Measurements from ENCODE around the gene USF3. TPM values are rescaled to one million over a fixed set of nuclear protein-coding genes. Genes with fewer than 3 reads are reported as not detected.

Gene USF3
- total RNA-seq, 1 donor from 2014 or later, result 15.3 TPM

DNA sequence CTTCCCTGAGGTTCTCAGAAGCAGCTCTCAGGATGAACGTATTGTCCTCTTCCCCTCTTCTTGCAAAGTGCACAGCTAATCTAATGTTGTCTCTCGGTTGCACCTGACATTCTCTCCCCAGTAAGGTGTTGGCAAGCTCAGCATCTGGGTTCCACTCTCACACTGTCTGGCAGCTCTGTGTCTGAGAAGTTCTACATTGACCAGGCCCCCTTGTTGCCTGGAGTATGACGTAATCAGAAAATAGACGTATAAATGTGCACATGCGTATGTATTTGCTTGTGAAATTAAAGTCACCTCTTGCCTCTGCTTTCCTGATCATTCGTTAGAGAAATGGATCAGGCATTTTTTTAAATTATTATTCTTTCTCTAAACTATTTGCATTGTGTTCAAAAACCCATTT is 67.7 kb downstream of the USF3 start:
- Histone ChIP-seq H3K4me2 (no peak overlapping the region), H3K27ac (no peak overlapping the region), H2AFZ (replicated peaks) (no peak overlapping the region), H3K27me3 (peaks cover 20% of the 10 kb centered on the region), H3K9me3 (ENCODE audit: low read depth) (no peaks in the 10 kb centered on the region), H3K4me3 (no peak overlapping the region), H3F3A (ENCODE audit: low read depth) (no peaks in the 10 kb centered on the region), H4K20me1 (ENCODE audit: low read depth) (no peaks in the 10 kb centered on the region), H3K79me2 (ENCODE audit: low read depth) (no peaks in the 10 kb centered on the region), H3K36me3 (no peaks in the 10 kb centered on the region), H3K9ac (no peak overlapping the region), H3K4me1 (no peaks in the 10 kb centered on the region)
- TF ChIP-seq EZH2 (IDR thresholded peaks at IDR 0.05) (no peak), EZH2phosphoT487 (IDR thresholded peaks at IDR 0.05) (no peak)
- TF ChIP-seq, protein P1, sequence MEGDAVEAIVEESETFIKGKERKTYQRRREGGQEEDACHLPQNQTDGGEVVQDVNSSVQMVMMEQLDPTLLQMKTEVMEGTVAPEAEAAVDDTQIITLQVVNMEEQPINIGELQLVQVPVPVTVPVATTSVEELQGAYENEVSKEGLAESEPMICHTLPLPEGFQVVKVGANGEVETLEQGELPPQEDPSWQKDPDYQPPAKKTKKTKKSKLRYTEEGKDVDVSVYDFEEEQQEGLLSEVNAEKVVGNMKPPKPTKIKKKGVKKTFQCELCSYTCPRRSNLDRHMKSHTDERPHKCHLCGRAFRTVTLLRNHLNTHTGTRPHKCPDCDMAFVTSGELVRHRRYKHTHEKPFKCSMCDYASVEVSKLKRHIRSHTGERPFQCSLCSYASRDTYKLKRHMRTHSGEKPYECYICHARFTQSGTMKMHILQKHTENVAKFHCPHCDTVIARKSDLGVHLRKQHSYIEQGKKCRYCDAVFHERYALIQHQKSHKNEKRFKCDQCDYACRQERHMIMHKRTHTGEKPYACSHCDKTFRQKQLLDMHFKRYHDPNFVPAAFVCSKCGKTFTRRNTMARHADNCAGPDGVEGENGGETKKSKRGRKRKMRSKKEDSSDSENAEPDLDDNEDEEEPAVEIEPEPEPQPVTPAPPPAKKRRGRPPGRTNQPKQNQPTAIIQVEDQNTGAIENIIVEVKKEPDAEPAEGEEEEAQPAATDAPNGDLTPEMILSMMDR (IDR thresholded peaks at IDR 0.05), result no peak
- no peak overlapping the region for H3K4me3 Mint-ChIP-seq
- H3K36me3 Mint-ChIP-seq, result no peaks in the 10 kb centered on the region
- H3K4me1 Mint-ChIP-seq, result peaks cover 10% of the 10 kb centered on the region
- DNase-seq (ENCODE audit: low spot score), result no peak
- no peak overlapping the region for H3K27ac Mint-ChIP-seq
- H3K27me3 Mint-ChIP-seq (ENCODE audit: insufficient read depth, low read depth), result peaks cover 2% of the 10 kb centered on the region
- no peaks in the 10 kb centered on the region for H3K9me3 Mint-ChIP-seq

- no peaks in the 10 kb centered on the region for H3F3A ChIP-seq (ENCODE audit: low read depth)
- H3K79me2 ChIP-seq (ENCODE audit: low read depth), result no peaks in the 10 kb centered on the region
- H3K36me3 ChIP-seq, result no peaks in the 10 kb centered on the region
- H3K4me2 ChIP-seq, result no peak overlapping the region
- H3K27me3 ChIP-seq, result peaks cover 25% of the 10 kb centered on the region
- no peak for TF ChIP-seq EZH2phosphoT487 (IDR thresholded peaks at IDR 0.05)
- TF ChIP-seq EZH2 (IDR thresholded peaks at IDR 0.05), result no peak
- TF ChIP-seq, protein P1 (IDR thresholded peaks at IDR 0.05), result no peak
- no peak overlapping the region for H3K27ac ChIP-seq
- Mint-ChIP-seq H3K4me3 (no peak overlapping the region), H3K36me3 (no peaks in the 10 kb centered on the region), H3K27ac (no peak overlapping the region), H3K9me3 (no peaks in the 10 kb centered on the region), H3K4me1 (peaks cover 10% of the 10 kb centered on the region), H3K27me3 (ENCODE audit: insufficient read depth, low read depth) (peaks cover 4% of the 10 kb centered on the region)
- no peak for DNase-seq (ENCODE audit: low spot score)
- no peak overlapping the region for H3K4me3 ChIP-seq
- no peak overlapping the region for H2AFZ ChIP-seq (replicated peaks)
- H3K9ac ChIP-seq, result no peak overlapping the region
- no peaks in the 10 kb centered on the region for H4K20me1 ChIP-seq (ENCODE audit: low read depth)
- no peaks in the 10 kb centered on the region for H3K4me1 ChIP-seq
- no peaks in the 10 kb centered on the region for H3K9me3 ChIP-seq (ENCODE audit: low read depth)
These were observed 68.1 kb downstream of the USF3 start for GRCh38 chr3:113628316-113628715.

DNA sequence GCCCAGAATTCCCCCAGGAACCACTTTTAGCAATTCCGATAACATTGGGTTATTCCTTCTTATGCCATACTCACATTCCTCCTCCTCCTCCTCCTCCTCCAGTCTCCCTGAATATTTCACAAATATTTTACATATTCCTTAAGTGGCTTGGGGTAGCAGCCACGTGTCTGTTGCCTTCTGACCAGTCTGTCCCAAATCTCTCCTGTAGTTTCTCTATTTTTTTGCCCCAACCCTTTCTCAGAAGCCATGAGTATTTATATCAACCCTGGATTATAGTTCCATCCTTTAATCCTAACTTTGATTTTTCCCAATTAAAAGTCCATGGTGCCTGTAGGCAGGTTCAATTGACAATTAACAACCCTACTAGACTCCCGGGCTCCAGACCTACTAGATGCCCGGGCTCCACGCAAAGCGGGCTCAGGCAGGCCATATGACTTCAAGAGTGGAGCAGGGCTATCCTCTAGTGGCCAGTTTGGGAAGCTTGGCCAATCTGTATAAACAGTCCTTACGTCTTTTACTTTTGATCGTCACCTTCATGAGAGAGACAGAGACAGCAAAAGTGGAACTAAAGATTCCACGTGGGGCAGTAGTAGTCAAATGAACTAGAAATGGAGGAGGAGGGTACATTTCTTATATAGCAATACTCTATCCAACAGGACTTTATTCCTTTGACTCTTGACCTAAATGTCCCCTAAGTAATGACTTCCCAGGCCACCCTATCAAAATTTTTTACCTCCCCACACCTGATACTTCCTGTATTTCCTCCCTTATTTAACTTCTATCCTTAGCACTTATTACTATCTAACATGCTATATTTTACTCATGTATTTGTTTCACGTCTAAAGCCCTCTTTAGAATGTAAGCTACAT is 69.7 kb downstream of the USF3 start:
- no peak overlapping the region for H3K4me2 ChIP-seq

More for the DNA sequence above, 69.7 kb downstream of the USF3 start:
- Histone ChIP-seq H3K27ac (no peak overlapping the region), H3K4me3 (no peak overlapping the region), H3K27me3 (peaks cover 28% of the 10 kb centered on the region), H3K4me1 (no peaks in the 10 kb centered on the region), H3F3A (ENCODE audit: low read depth) (no peaks in the 10 kb centered on the region), H2AFZ (replicated peaks) (peak overlapping the region; percentile 61), H3K9me3 (ENCODE audit: low read depth) (no peaks in the 10 kb centered on the region), H3K36me3 (no peaks in the 10 kb centered on the region), H3K9ac (no peak overlapping the region), H4K20me1 (ENCODE audit: low read depth) (no peaks in the 10 kb centered on the region), H3K79me2 (ENCODE audit: low read depth) (no peaks in the 10 kb centered on the region)
- H3K27ac Mint-ChIP-seq, result no peak overlapping the region
- H3K27me3 Mint-ChIP-seq (ENCODE audit: insufficient read depth, low read depth), result peaks cover 4% of the 10 kb centered on the region
- TF ChIP-seq, protein P1 (IDR thresholded peaks at IDR 0.05), result peak; percentile 98
- TF ChIP-seq EZH2phosphoT487 (IDR thresholded peaks at IDR 0.05) (no peak), EZH2 (IDR thresholded peaks at IDR 0.05) (no peak)
- peak; percentile 86 for DNase-seq (ENCODE audit: low spot score)
- H3K4me3 Mint-ChIP-seq, result no peak overlapping the region
- H3K36me3 Mint-ChIP-seq, result no peaks in the 10 kb centered on the region
- no peaks in the 10 kb centered on the region for H3K9me3 Mint-ChIP-seq
- H3K4me1 Mint-ChIP-seq, result peaks cover 10% of the 10 kb centered on the region
